ENCODE measurements around the gene MAST4. TPM values are rescaled to one million over a fixed set of nuclear protein-coding genes. Genes with fewer than 3 reads are reported as not detected.

MAST4 gene
- total RNA-seq, 4 donors from 2014 or later = 8.2 to 203 (median 35.5) TPM

DNA sequence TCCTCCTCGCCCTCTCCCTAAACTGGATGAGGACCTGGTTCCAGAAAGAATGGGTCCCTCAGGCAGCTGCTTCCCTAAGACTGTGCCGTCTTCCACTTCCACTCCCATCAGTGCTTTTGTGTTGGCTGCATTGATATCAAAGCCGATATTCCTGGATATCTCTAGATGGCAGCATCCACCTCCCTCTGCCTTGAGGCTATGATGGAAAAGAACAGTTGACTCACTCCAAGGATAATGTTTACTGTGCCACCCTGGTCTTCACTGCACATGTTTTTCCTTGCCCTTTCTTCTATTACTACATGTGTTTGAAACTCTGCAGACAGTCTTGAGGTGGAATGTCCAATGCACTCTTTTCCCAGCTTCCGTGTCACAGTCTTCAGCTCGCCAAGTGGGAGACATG, 211.6 kb downstream of the MAST4 start:
- no peak overlapping the region for H3K27ac ChIP-seq
- no peaks in the 10 kb centered on the region for H3K27me3 ChIP-seq
- TF ChIP-seq CTCF (IDR thresholded peaks at IDR 0.05) (peak; percentile 28 to 56 (median 47)), POLR2A (IDR thresholded peaks at IDR 0.05) (no peak)
- H3K36me3 ChIP-seq = no peaks in the 10 kb centered on the region
- intact Hi-C loops (cut with DNase I; ENCODE audit: low total_unique reads) = no loop called here
- H3K4me3 ChIP-seq = no peak overlapping the region
- H3K9me3 ChIP-seq = no peaks in the 10 kb centered on the region
- no peaks in the 10 kb centered on the region for H3K4me1 ChIP-seq
- peak in 1 of 2 donors; percentile 41 for DNase-seq

- Histone ChIP-seq H3K27me3 (no peaks in the 10 kb centered on the region), H3K36me3 (no peaks in the 10 kb centered on the region), H3K4me1 (no peaks in the 10 kb centered on the region), H3K4me3 (no peak overlapping the region), H3K9me3 (no peaks in the 10 kb centered on the region), H3K27ac (no peak overlapping the region)
- intact Hi-C loops (cut with DNase I; ENCODE audit: low total_unique reads) = no loop called here
- DNase-seq = no peak
- TF ChIP-seq CTCF (IDR thresholded peaks at IDR 0.05) (no peak), POLR2A (IDR thresholded peaks at IDR 0.05) (no peak)
Observed at GRCh38 chr5:66808663-66809062, 212.5 kb downstream of the MAST4 start.

DNA sequence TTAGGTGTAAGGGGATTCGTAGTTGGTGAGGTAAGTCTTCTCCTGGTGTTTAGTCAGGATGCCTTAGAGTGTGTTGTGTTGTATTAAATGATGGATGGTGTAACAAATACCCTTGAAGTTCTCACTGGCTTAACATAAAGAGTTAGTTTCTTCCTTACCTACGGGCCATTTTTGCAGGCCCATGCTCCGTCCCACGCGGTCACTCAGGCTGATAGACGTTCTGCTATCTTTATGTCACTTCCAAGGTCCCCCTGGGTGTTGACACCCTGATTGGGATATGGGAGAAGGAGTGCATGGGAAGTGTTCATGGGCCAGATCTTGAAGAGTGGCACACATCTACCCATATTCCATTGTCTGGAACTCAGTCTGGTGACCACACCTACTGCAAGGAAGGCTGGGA, 214.0 kb downstream of the MAST4 start:
- H3K9me3 ChIP-seq = no peaks in the 10 kb centered on the region
- no peaks in the 10 kb centered on the region for H3K27me3 ChIP-seq
- no peaks in the 10 kb centered on the region for H3K4me1 ChIP-seq
- intact Hi-C loops (cut with DNase I; ENCODE audit: low total_unique reads) = no loop called here
- no peak overlapping the region for H3K4me3 ChIP-seq
- TF ChIP-seq POLR2A (IDR thresholded peaks at IDR 0.05) (no peak), CTCF (IDR thresholded peaks at IDR 0.05) (no peak)
- no peak overlapping the region for H3K27ac ChIP-seq
- no peak for DNase-seq
- H3K36me3 ChIP-seq = no peaks in the 10 kb centered on the region

DNA sequence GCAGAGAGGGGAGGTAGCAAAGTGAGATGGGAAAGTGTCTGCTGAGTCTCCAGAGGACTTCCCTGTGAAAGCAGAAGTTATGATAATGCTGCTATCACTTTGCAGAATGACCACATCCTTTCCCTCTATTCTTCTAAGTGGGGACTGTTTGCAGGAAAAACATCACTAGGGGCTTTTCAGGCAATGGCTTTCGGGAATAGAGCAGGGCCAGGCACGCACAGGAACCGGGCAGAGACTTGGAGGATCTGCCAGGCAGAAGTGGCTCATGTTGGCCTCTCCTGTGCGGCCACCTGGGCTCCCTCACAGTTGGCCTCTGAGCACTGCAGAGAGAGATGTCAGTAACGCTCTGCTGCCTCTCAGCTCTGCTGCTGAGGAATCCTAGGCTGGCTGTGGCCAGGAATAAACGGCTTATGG, 214.7 kb downstream of the MAST4 start:
- no peak overlapping the region for H3K4me3 ChIP-seq
- no peak overlapping the region for H3K27ac ChIP-seq
- intact Hi-C loops (cut with DNase I; ENCODE audit: low total_unique reads) = no loop called here
- H3K27me3 ChIP-seq = no peaks in the 10 kb centered on the region
- DNase-seq = no peak
- TF ChIP-seq POLR2A (IDR thresholded peaks at IDR 0.05) (no peak), CTCF (IDR thresholded peaks at IDR 0.05) (no peak)
- H3K9me3 ChIP-seq = no peaks in the 10 kb centered on the region
- no peaks in the 10 kb centered on the region for H3K4me1 ChIP-seq
- no peaks in the 10 kb centered on the region for H3K36me3 ChIP-seq

DNA sequence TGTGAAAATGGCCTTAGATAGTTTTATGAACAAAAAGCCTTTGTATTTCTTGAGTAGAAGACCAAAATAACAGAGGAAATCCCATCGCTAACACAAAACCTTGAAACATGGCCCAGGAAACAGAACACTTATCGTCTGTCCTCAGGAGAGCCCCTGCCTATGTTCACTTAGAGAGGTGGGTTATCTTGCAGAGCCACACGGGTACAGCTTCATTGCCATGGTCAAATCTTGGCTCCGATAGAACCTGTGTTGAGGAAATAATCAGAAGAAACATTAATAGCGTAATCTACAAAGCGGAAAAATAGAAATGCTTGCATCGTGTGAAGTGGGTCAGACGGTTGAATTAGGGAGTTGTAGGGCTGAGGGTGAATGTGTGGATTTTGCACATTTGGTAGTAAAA, 216.1 kb downstream of the MAST4 start:
- TF ChIP-seq CTCF (IDR thresholded peaks at IDR 0.05) = no peak
- no peak for TF ChIP-seq POLR2A (IDR thresholded peaks at IDR 0.05)
- no peaks in the 10 kb centered on the region for H3K27me3 ChIP-seq
- H3K4me1 ChIP-seq = no peaks in the 10 kb centered on the region
- no peak overlapping the region for H3K27ac ChIP-seq
- intact Hi-C loops (cut with DNase I; ENCODE audit: low total_unique reads) = no loop called here
- DNase-seq = no peak
- no peaks in the 10 kb centered on the region for H3K36me3 ChIP-seq
- H3K4me3 ChIP-seq = no peak overlapping the region
- H3K9me3 ChIP-seq = no peaks in the 10 kb centered on the region

Measured in uterus (tissue), 4 donors.